Transverse colon (tissue), 4 donors: ENCODE data around the gene RIMBP2. TPM values are rescaled to one million over a fixed set of nuclear protein-coding genes. Genes with fewer than 3 reads are reported as not detected.

Experiments
- DNase-seq: peaks from one replicate; pipeline ENCODE4 v3.0.0-alpha.2; 2019
- H3K27ac ChIP-seq, 4 donors: fragments of 200-600 bp; sonication (generic); 2 replicates each; pipeline ENCODE4 v1.5.1; 2016 to 2018; ENCODE audit warnings: inconsistent platforms in 4 of 4
- H3K27me3 ChIP-seq: fragments of 200-600 bp; sonication (generic); 2 replicates; pipeline ENCODE4 v1.5.1; 2017; ENCODE audit warnings: inconsistent platforms
- H3K36me3 ChIP-seq, 4 donors: fragments of 200-600 bp; sonication (generic); 2 replicates each; pipeline ENCODE4 v1.5.1; 2017 to 2019; ENCODE audit warnings: inconsistent platforms in 4 of 4
- H3K4me1 ChIP-seq, 4 donors: fragments of 200-600 bp; sonication (generic); 2 replicates each; pipeline ENCODE4 v1.5.1; 2017 to 2020; ENCODE audit warnings: inconsistent platforms in 4 of 4
- H3K4me3 ChIP-seq, 4 donors: fragments of 200-600 bp; sonication (generic); 1 replicate in 1 of 4; 2 replicates in 3 of 4; pipeline versions ENCODE4 v1.5.1 to v1.6.1; 2017 to 2019; ENCODE audit warnings: inconsistent platforms in 4 of 4
- H3K9me3 ChIP-seq, 2 donors: fragments of 200-600 bp; sonication (generic); 2 replicates each; pipeline ENCODE4 v1.5.1; 2017 to 2019; ENCODE audit warnings: inconsistent platforms in 2 of 2
- CTCF ChIP-seq, 5 experiments: fragments of 200-600 bp in 3 of 5; fragments of 450-650 bp in 2 of 5; sonication (generic) in 3 of 5; IDR thresholded peaks; 1 replicate in 2 of 5; 2 replicates in 3 of 5; pipeline ENCODE4 v1.5.1; 2016 to 2017; ENCODE audit warnings: antibody characterized with exemption in 5 of 5, inconsistent platforms in 3 of 5, mild to moderate bottlenecking in 2 of 5, moderate library complexity in 1 of 5
- EP300 ChIP-seq: sonication (generic); formaldehyde crosslinking; IDR thresholded peaks from one replicate; pipeline ENCODE4 v1.6.1; 2017; ENCODE audit warnings: antibody characterized with exemption, low read depth
- POLR2A ChIP-seq: fragments of 450-650 bp; IDR thresholded peaks from one replicate; pipeline ENCODE4 v1.6.1; 2016; ENCODE audit warnings: antibody characterized with exemption, mild to moderate bottlenecking, moderate library complexity
- POLR2AphosphoS5 ChIP-seq, 3 donors: sonication (generic); formaldehyde crosslinking; IDR thresholded peaks; one replicate each; pipeline ENCODE4 v1.6.1; 2016; ENCODE audit warnings: antibody characterized with exemption in 3 of 3
- WGBS, 2 donors: methylation state at CpG; one replicate each; pipeline ENCODE4 v1.1.5; 2018; ENCODE audit warnings: low coverage in 1 of 2; 5-methylcytosine and 5-hydroxymethylcytosine counted together
- in situ Hi-C, 4 donors: fragments of 200-750 bp; cut with MboI; loops; one replicate each; pipeline versions ENCODE4 v1.15.0 to v1.15.1; 2017; ENCODE audit warnings: low sequenced_read_pairs in 3 of 4, low pct_ligation_motif_present in 1 of 4, low pct_unique_long_range_greater_than_20kb in 1 of 4
- intact Hi-C: fragments of 100-400 bp; cut with DNase I; formaldehyde crosslinking; loops from one replicate; pipeline ENCODE4 v1.15.1; 2023; ENCODE audit warnings: low total_unique reads
- total RNA-seq, 4 donors: library from RNA; depleted of rRNA; stranded (reverse); fragments of >200 nt; gene quantifications; one replicate each; pipeline ENCODE4 v1.1.0, GENCODE V29; 2016

The RIMBP2 gene
- total RNA-seq, 4 donors from 2014 or later, result 2.9 to 17.3 (median 4.3) TPM

- 77 to 87% methylated on average over 3 to 4 of the region's 4 CpGs for WGBS, 2 donors
- no peak for DNase-seq
- H3K27me3 ChIP-seq, result no peaks in the 10 kb centered on the region
- no peaks in the 10 kb centered on the region for H3K4me1 ChIP-seq
- no peak for TF ChIP-seq CTCF (IDR thresholded peaks at IDR 0.05)
- no peak for TF ChIP-seq EP300
- no peak for TF ChIP-seq POLR2AphosphoS5 (IDR thresholded peaks at IDR 0.05)
- no peak for TF ChIP-seq POLR2A
- H3K27ac ChIP-seq, result no peak overlapping the region
- H3K9me3 ChIP-seq, result no peaks in the 10 kb centered on the region
- H3K36me3 ChIP-seq, result no peaks in the 10 kb centered on the region
- in situ Hi-C loops (no loop called here), intact Hi-C loops (no loop called here)
- no peak overlapping the region for H3K4me3 ChIP-seq
Observed at GRCh38 chr12:130583800-130584199, 132.3 kb downstream of the RIMBP2 start.

GRCh38 chr12:130583317-130583716 is 132.8 kb downstream of the RIMBP2 start:
- Histone ChIP-seq H3K4me1 (no peaks in the 10 kb centered on the region), H3K4me3 (no peak overlapping the region), H3K36me3 (no peaks in the 10 kb centered on the region), H3K9me3 (no peaks in the 10 kb centered on the region), H3K27me3 (no peaks in the 10 kb centered on the region), H3K27ac (no peak overlapping the region)
- no peak for TF ChIP-seq EP300
- no peak for TF ChIP-seq POLR2A
- no peak for TF ChIP-seq CTCF (IDR thresholded peaks at IDR 0.05)
- no peak for TF ChIP-seq POLR2AphosphoS5 (IDR thresholded peaks at IDR 0.05)
- 86 to 93% methylated on average over 5 of the region's 5 CpGs for WGBS, 2 donors
- DNase-seq, result no peak
- intact Hi-C loops (no loop called here), in situ Hi-C loops (no loop called here)

- intact Hi-C loops (no loop called here), in situ Hi-C loops (no loop called here)
- H3K9me3 ChIP-seq, result no peaks in the 10 kb centered on the region
- TF ChIP-seq POLR2AphosphoS5 (IDR thresholded peaks at IDR 0.05) (no peak), CTCF (IDR thresholded peaks at IDR 0.05) (no peak), EP300 (no peak), POLR2A (no peak)
- WGBS, 2 donors, result 82 to 83% methylated on average over 3 to 6 of the region's 6 CpGs
- no peaks in the 10 kb centered on the region for H3K4me1 ChIP-seq
- no peak for DNase-seq
- H3K4me3 ChIP-seq, result no peak overlapping the region
- H3K36me3 ChIP-seq, result no peaks in the 10 kb centered on the region
- H3K27me3 ChIP-seq, result no peaks in the 10 kb centered on the region
- no peak overlapping the region for H3K27ac ChIP-seq
Observed at GRCh38 chr12:130582286-130582685, 133.8 kb downstream of the RIMBP2 start.

GRCh38 chr12:130581782-130582181 is 134.3 kb downstream of the RIMBP2 start:
- no peak for DNase-seq
- no peaks in the 10 kb centered on the region for H3K27me3 ChIP-seq
- WGBS, 2 donors, result 54 to 69% methylated on average over 4 to 5 of the region's 5 CpGs
- no peaks in the 10 kb centered on the region for H3K9me3 ChIP-seq
- TF ChIP-seq EP300 (no peak), CTCF (IDR thresholded peaks at IDR 0.05) (no peak), POLR2AphosphoS5 (IDR thresholded peaks at IDR 0.05) (no peak), POLR2A (no peak)
- H3K4me1 ChIP-seq, result no peaks in the 10 kb centered on the region
- intact Hi-C loops, result no loop called here
- in situ Hi-C loops, result no loop called here
- H3K36me3 ChIP-seq, result no peaks in the 10 kb centered on the region
- no peak overlapping the region for H3K4me3 ChIP-seq
- H3K27ac ChIP-seq, result no peak overlapping the region
